Measurements from ENCODE around the gene CDK15.

DNA sequence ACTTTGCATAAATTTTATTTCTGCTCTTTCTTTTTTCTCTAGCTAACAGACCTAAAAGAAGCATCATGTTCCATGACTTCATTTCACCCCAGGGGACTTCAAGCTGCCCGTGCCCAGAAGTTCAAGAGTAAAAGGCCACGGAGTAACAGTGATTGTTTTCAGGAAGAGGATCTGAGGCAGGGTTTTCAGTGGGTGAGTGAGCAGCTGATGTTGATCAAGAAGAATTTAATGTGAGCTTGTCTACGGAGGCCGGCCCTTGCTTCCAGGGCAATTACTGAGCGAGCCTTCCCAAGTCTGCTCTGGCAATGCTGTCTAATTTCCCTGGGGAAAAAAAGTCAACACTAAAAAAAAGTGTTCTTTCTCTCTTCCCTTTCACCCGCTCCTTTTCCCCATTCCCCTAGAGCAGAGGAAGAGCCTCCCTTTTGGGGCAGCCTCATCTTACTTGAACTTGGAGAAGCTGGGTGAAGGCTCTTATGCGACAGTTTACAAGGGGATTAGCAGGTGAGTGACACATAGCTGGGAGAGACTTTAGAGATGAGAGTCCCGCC, 1.2 kb downstream of the CDK15 start:
- TF ChIP-seq, protein P1, sequence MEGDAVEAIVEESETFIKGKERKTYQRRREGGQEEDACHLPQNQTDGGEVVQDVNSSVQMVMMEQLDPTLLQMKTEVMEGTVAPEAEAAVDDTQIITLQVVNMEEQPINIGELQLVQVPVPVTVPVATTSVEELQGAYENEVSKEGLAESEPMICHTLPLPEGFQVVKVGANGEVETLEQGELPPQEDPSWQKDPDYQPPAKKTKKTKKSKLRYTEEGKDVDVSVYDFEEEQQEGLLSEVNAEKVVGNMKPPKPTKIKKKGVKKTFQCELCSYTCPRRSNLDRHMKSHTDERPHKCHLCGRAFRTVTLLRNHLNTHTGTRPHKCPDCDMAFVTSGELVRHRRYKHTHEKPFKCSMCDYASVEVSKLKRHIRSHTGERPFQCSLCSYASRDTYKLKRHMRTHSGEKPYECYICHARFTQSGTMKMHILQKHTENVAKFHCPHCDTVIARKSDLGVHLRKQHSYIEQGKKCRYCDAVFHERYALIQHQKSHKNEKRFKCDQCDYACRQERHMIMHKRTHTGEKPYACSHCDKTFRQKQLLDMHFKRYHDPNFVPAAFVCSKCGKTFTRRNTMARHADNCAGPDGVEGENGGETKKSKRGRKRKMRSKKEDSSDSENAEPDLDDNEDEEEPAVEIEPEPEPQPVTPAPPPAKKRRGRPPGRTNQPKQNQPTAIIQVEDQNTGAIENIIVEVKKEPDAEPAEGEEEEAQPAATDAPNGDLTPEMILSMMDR (IDR thresholded peaks at IDR 0.05; ENCODE audit: low read length) = no peak
- TF ChIP-seq EZH2 (optimal IDR thresholded peaks at IDR 0.05; ENCODE audit: low read depth, low read length) (no peak), EZH2phosphoT487 (IDR thresholded peaks at IDR 0.05; ENCODE audit: low read length) (no peak)

All from MM.1S (cell line).